NT2/D1 (cell line): ENCODE data around the gene VWC2L.

ENCODE experiments used
- SUZ12 ChIP-seq: IDR thresholded peaks from 2 replicates; pipeline ENCODE4 v1.6.1; 2011; ENCODE audit not compliant: insufficient read length, insufficient read depth; ENCODE audit errors: extremely low read depth
- YY1 ChIP-seq: IDR thresholded peaks from 2 replicates; pipeline ENCODE4 v1.6.1; 2011; ENCODE audit not compliant: insufficient read length, insufficient read depth
- ZNF274 ChIP-seq: IDR thresholded peaks from 2 replicates; pipeline ENCODE4 v1.6.1; 2011; ENCODE audit warnings: mild to moderate bottlenecking, low read depth, low read length

DNA sequence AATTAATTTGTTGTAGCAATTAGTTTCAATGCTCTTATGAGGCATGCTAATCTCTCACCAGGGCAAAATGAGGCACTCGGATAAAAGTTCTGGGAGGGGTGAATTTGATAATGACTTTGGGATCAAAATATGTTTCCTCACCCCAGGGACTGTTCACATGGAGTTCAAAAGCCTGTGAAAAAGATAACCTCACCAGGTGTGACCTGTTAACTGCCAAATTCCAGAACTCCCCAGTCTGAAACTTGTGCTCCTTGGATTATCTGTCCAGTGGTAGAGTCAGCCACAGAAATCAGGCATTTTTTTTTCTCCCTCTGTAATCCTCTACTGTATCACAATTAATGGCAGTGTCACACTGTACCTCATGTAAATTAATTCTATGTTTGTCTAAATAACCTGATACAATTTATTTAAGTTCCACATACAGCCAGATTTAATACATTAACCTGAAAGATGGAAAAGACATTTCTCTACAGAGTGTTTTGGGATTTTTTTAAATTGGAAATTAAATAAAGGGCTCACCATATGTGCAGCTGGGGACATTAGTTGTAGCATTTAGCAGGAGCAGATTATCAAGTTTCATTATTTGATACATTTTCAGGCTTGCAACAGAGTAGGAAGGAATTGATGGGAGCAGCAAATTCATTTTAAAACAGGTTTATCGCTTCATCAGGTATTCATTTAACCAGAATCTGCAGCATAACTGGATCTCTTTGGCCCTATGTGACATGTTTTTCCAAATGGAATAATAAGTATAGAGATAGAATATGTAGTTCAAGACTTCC is 191.2 kb downstream of the VWC2L start:
- TF ChIP-seq ZNF274 (no peak), YY1 (no peak), SUZ12 (no peak)
